NOMO-1 treated with dmso at 0.1 percent for 144 hours (cell line): Measurements from ENCODE around the gene ADAM10.

ENCODE experiments used
- DNase-seq: peaks from one replicate; lab custom pipeline; 2025; ENCODE audit not compliant: unreplicated experiment; lab: John Stamatoyannopoulos, UW

ADAM10 gene

DNA sequence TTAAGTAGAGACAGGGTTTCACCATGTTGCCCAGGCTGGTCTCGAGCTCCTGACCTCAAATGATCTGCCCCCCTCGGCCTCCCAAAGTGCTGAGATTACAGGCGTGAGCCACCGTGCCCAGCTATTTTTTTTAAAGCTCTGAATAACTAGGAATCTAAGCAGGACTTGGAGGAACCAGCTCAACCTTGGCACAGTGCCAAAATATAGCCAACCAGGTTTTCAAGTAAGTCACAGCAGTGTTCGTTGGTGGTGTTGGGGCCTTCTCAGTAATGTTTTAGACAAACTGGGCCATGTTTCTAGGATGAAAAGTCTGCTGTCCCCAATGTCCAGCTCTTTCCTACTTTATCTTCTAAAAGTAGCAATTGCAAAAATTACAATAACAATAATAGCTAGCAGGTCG, 6.4 kb upstream of the ADAM10 start:
- DNase-seq: no peak

DNA sequence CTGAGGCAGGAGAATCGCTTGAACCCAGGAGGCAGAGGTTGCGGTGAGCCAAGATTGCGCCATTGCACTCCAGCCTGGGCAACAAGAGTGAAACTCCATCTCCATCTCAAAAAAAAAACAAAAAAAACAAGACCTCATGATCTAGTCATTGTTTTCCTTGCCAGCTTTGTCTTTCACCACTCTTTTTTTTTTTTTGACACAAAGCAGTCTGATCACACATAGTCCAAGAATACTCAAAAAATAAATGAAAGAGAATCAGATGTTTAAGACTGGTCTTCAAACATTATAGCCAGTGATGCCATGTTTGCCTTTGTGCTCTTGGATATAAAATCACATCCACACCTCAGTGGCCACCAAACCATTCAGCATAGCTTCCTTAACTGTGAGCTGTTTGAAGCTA, 5.8 kb upstream of the ADAM10 start:
- DNase-seq: no peak

DNA sequence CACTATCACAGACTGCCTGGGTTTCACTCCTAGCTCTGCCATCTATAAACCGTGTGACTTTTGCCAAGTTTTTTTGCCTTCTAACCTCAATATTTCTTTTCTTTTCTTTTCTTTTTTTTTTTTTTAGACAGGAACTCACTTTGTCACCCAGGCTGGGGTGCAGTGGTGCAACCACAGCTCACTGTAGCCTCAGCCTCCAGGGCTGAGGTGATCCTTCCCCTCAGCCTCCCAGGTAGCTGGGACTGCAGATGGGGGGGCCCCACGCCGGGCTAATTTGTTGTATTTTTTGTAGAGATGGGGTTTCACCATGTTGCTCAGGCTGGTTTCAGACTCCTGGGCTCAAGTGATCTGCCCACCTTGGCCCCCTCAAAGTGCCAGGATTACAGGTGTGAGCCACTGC, 3.2 kb upstream of the ADAM10 start:
- DNase-seq: no peak

DNA sequence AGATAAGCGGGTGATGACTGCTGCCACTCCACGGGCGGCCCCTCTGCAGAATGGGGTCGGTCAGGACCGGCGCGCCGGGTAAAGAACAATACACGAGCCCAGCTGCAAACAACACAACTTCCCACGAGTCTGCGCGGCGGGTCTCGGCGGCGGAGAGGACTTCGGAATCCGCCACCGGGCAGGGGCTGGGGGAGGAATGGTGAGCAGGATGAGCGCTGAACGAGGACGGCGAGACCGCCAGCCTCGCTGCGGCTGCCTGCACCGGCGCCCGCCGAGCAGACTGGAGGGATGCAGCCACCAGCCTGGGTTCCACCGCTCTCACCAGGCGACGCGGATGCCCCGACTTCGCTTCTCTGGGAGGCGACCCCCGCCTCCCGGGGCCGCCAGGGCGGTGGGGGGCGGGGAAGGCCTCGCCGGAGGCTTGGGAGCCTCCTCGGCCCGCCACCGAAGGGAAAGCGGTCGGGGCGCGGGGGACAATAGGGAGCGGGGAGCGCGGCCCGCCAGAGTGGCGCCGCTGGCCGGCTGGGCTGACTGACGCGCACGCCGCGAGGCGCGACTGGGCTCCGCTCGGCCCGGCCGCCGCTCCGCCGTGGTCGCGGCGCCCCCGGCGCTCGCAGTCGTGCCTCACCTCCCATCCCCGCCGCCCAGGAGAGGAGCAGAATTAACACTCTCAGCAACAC, 515 bp downstream of the ADAM10 start:
- DNase-seq: no peak

DNA sequence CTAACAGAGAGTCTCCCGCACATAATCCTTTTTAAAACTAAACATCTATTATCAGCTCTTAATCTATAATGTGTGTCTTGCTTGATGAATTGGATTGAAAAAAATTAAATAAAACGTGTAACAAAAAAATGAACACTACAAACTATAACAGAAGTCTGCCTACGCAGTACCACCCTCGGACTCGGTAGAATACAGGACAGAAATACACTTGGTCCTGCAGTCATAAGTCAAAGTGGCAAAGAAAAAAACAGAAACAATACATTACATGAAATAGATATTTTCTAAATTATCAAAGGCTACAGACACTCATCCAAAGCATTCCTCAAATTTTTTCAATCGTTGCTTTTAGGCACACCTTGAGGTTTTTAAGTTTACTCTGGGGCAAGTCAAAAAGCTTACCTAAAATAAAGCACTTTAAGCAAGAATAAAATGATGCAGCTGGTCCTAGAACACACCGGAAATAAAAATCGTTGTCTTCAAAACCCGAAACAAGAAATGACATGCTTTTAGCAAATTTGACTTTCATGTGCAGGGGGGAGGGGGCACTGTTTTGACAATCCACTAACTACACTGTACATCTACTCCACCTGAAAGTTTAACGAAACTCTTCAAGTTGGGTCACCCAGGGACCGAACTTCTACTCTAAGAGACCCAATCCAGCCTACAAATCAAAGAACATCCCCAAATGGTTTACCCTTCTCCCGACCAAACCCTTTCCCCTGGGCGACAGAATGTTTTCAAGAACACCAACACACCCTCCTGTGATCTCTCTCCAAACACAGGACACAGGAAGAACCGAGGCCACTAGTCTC, 1.3 kb downstream of the ADAM10 start:
- no peak for DNase-seq

DNA sequence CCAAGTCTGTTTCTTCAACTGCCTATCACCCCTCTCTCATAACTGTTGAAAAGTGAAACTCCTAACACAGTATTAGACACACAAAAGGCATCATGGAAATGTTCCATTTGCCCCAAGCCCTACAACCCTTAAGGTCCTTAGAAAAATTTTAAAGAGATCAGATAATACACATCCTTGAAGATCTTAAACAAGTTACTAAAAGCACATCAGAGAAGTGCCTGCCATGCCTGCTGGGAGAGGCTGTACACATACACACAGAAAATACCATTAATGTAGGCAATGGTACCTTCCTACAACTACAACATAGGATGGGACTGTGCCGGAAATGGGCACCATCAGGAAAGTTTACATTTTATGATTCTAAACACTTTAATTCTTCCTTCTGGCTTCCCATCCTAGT, 3.3 kb downstream of the ADAM10 start:
- DNase-seq: no peak

DNA sequence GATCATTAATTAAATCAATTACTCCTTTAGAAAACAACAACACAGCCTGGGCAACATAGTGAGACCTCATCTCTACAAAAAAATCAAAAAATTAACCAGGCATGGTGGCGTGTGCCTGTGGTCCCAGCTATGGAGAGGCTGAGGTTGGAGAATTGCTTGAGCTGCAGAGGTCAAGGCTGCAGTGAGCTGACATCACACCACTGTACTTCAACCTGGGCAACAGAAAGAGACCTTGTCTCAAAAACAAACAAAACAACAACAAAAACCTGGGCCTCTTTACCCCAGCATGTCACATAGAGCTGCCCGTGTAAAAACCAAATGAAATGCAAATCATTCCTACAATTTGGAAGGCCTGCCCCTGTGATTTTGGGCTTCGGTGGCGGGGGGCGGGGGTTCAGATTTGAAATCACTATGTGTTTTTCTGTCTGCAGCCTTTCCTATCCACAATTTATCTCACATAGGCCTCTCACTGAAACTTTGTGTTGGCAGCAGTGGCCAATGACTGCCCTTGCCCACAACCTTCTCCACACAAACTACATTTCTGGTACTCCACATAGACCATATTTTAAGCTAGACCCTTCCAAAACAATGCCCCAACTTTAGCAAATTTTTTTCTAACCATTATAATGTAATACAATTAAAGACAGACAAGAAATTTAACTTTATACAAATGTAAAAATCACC, 6.5 kb downstream of the ADAM10 start:
- no peak for DNase-seq

DNA sequence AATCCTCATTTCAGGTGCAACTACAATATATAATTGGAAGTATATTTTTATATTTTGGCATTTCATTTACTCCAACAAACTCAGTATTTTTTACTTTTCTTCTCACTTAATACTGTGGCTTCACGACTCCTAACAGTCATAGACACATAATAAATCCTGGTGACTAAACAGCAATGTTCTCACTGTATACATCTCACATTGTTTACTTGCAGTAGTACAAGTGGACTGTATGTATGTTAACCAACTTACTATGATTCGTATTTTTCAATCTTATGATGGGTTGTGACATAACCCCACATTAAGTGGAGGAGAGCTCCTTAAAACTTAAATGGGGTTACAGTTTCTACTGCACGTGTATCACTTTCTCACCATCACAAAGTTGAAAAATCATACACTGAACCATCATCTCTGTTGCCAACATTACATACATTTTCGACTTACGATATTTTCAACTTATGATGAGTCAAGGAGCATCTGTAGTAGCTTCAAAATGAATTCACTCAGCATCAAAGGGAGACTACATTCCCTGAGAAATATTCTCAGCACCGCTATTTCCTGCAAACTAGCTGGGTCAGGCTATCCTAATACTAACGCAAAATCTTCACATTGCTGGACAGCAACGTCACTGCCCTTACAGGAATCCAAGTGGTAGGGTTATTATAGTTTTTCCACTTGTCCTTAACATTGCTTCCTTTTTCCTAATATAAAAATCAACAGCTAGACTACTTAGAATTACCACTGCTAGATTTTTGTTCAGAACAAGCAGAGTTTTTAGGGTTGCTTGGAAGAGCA, 7.3 kb downstream of the ADAM10 start:
- DNase-seq: no peak

DNA sequence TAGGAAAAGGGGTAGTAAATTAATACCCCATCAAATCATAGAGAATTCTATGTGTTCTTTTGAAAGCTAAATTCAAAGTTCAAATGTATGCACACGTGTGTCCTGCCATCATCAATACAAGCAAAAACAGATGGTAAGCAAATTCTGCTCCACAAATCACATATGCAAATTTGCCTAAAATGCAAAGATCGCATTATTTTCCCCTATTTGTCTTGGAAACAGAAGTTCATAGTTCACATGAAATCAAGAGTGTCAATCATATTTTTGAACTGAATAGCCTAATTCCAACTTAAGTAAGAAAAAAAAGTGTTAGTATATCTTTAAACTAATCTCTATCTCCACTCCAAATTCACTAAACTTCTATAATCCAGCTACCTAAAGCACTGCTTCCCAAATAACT, 8.5 kb downstream of the ADAM10 start:
- no peak for DNase-seq

DNA sequence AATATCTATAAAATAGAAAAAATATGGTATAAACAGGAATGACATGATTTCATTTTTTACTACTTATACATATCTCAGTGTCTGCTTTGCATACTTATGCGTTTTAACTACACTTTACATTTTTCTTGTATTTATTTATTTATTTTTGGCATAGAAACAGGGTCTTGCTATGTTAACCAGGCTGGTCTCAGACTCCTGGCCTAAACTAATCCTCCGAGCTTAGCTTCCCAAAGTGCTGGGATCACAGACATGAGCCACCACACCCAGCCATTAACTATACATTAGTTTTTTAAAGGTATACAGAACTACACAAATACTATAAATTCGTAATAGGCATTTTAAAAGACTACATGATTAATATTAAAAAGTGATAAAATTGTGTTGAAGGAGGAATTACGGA, 9.1 kb downstream of the ADAM10 start:
- DNase-seq: no peak

DNA sequence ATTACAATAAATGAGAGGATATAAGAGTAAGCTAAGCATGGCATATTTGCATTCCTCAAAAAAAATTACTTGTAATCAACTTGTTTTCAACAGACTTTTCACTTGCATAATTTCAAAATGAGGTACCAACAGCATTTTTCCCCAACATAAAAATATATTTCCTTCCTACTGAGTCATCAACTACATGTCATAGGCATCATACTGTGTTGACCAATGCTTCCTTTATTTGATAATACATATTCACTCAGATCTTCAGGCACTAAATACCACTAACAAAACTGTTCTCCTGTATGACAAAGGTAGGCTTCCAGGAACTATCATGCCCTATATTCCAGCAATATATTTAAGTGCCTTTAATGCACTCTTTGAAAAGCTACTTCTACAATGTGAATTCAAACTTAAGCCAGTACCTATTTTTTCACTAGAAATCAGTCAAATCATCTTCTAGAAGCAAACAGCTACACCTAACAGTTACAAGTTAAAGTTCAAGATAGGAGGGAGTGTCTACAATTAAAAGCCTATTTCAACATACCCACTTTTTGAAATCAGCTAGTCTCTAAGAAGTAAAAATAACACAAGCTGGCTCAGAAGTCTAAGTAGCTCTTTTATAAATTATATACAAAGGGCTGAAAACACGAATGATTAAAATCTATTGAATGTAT, 11.3 kb downstream of the ADAM10 start:
- DNase-seq: peak; percentile 49

DNA sequence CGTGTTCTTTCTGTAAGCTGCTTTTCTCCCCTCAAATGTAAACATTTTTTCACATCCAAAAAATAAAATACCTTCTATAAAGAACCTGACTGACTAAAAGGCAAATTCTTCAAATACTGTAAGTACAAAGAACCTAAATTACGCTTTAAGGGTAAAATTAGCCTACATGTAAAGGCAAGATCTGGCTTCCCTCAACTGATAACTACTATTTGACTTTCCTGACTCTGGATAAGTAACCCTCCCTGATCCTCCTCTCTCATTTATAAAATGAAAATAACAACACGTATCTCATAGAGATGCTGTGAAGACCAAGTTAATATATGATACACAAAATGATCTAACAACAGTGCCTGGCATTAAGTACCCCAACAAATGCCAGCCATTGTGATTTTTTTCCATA, 12.2 kb downstream of the ADAM10 start:
- no peak for DNase-seq

DNA sequence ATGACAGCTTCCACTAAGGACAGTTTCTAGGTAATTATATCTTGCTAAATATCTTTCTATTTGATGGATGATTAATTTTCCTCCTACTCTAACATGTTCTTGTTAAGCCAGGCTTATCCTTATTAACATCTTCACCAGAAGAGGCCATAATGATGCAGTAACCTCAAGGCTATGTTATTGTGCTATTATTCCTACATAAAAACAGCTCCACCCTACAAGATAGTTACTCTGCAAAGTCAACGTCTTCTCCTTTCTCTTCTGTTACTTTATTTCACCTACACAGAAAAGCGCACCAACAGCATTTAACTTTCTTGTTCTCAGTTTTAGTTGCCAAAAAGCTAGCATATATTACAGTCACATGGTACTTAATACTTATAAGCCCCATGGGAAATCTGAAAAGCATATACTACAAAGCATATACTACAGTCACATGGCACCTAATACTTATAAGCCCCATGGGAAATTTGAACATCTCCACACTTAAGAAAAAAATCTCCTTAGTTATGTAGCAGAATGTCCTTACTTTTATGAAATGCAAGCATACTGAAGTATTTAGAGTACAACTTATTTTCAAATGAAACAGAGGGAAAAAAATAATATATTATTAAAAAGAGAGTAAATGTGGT, 13.4 kb downstream of the ADAM10 start:
- no peak for DNase-seq

DNA sequence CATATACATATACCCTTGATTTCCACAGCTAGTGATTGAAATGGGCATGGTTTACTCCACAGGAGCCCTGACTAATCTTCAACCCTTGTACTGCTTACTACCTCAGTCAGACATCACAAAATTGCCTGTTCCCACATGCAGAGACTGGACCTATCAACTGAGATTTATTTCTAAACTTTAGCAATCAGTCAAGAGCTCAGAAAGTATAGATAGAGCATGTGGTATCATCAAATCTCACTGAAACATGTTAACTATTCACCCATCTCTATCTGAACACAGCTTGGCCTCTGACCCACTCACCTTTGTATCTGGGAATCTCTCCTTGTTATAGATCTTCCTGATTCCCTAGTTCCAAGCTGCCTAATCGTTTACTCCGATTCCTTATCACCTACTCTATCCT, 14.6 kb downstream of the ADAM10 start:
- no peak for DNase-seq

DNA sequence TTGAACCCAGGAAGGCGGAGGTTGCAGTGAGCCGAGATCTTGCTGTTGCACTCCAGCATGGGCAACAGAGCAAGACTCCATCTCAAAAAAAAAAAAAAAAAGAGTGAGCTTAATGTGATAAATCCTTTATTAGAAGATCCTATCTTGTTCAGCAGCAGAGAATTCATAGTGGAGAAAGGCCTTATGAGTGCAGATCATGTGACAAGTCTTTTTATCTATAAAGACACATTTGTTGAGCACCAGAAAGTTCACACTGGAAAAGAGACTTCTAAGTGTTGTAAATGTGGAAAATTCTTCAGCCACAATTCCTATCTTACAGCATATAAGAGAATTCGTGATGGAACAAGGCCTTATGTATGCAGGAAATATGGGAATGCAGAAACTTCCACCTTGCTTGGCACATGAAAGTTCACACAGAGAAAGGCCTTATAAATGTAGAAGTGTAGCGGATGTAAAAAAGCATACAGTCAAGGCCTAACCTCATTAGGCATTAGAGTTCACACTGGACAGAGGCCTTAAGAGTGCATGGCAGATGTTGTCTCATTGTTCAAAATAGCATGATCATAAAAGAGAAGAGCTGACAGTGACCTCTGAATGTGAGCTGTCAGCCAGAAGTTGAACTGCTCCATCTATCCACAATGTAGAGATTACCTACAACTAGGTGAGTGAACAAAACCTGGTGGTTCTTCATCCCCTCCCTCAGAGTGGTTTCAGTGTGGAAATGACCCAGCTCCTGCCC, 16.7 kb downstream of the ADAM10 start:
- no peak for DNase-seq

DNA sequence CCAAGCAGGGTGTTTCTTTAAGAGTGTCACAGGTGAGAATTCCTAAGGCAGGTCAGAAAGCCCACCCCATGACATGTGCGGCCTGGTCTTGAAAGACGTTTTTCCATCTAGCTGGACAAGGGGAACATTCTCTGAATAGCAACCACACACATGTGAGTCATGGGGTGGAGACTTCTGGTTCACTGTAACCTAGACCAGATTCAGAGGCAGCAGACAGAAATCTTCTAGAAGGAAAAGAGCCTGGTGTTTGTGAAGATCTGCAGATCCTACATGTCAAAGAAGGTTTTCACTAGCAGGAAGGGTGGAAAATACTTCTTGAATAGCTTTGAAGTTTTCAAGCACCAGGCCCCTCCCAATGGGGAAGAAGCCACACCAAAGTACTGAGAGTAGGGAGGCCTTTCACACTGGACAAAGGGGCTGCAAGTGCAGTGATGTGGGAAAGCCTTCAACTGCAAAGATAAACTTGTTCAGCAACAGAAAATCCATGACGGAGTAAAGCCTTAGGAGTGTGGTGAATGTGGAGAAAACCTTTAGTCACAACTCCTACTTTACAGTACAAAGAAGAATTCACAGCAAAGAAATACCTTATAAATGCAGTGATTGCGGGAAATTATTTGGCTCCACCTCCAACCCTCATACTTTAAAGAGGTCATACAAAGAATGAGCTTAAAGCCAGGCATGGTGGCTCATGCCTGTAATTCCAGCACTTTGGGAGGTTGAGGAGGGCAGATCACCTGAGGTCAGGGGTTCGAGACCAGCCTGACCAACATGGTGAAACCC, 17.6 kb downstream of the ADAM10 start:
- DNase-seq: peak; percentile 11

DNA sequence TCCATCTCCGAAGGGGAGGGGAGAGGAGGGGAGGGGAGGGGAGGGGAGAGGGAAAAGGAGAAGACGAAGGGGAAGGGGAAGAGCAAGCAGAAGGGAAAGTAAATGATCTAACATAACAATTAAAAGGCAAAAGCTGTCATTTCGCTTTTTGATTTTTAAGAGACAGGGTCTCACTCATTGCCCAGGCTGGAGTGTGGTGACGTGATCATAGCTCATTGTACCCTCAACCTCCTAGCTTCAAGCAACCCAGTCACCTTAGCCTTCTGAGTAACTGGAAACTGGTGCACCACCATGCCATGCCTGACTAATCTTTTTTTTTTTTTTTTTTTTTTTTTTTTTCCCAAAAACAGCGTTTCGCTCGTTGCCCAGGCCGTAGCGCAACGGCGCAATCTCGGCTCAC, 22.6 kb downstream of the ADAM10 start:
- DNase-seq: no peak

DNA sequence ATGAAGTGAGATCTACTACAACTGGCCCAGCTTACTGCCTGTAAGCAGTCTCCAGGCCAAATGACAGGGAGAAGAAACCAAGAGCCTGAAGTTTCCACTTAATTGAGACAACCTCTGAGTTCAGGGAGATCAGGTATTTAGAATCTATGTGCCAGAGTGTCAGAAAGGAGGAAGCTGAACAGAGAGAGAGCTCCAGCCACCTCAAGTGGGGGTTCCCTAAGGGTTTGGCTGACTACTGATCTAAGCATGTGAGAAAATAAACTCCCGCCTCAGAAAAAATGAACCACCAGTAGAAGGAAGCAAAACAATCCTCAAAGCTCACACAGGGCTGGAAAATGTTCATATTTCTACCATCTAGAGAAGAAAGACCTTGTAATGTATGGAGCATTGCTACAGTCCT, 25.0 kb downstream of the ADAM10 start:
- DNase-seq: peak; percentile 50

DNA sequence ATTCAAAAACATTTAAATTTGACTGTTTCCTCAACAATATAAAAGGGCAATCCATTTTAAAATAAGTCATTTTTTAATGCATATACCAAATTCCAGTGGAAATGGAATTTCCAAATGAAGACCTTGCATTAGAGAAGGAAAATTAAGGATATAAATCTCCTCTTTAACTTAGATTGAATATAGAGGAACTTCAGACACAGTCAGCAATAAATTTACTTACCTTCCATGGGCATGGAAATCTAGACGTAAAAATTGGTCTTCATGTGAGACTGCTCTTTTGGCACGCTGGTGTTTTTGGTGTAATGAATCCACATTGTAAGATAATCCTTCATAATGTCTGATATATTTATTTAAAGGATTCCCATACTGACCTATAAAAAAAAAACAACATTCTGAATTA, 32.1 kb downstream of the ADAM10 start:
- DNase-seq: no peak
